HG03280 (cell line): ENCODE measurements around the gene RAB3D.
"Not testable (repeated sequence)": the region's sequence is repeated elsewhere in the genome, so short reads cannot be mapped to it uniquely, and the experiment has no call there.

Experiments used
- ATAC-seq: cut with Tn5 transposase; IDR thresholded peaks from one replicate; pipeline ENCODE4 v1.9.1; 2021; ENCODE audit warnings: mild to moderate bottlenecking, moderate library complexity; ENCODE audit not compliant: unreplicated experiment

The RAB3D gene

DNA sequence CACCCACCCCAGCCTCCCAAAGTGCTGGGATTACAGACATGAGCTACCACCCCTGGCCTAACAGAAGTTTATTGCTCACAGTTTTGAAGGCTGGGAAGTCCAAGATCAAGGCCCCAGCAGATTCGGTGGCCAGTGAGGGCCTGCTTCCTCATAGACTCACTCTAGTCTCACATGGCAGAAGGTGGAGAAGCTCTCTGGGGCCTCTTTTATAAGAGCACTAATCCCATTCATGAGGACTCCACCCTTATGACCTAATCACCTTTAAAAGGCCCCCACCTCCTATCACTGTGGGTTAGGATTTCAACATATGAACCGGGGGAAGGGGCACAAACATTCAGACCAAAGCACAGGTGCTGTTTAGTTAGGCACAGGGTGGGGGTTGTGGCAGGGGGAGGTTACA lies 28.1 kb upstream of the RAB3D start:
- ATAC-seq, result no peak

DNA sequence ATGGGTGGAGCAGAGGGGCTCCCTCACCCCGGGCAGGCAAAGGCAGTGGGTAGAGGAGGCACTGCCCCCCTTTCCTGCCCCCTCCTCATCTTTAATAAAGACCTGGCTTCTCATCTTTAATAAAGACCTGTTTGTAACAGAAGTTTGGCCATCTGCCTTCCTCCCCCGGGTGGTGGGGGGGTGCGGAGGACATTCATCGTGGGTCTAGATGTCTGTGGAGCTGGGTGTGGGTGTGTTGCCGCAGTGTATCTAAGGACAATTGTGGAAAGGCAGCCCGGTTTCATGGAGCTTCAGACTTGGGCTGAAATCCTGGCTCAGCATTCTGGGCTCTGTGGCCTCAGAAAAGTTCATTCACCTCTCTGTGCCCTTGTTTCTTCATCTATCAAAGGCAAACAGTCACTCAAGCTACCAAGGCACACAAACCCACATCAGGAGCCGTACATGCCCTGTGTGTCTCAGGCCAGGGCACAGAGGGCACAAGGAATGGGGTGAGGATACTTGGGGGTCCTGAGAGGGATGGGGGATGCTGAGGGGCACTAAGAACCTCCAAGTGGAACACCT lies 26.2 kb upstream of the RAB3D start:
- ATAC-seq, result no peak

DNA sequence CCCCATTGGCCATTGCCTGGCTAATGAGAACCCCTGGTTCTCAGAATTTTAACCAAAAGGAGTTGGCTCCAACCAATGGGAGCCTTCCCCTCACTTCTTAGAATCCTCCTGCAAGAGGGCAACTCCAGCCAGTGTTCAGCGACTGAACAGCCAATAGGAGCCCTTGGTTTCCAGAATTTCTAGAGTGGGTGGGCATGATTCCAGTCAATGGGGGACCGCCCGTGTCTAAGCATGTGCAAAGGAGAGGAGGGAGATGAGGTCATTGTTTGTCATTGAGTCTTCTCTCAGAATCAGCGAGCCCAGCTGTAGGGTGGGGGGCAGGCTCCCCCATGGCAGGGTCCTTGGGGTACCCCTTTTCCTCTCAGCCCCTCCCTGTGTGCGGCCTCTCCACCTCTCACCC lies 25.5 kb upstream of the RAB3D start:
- ATAC-seq, result no peak

DNA sequence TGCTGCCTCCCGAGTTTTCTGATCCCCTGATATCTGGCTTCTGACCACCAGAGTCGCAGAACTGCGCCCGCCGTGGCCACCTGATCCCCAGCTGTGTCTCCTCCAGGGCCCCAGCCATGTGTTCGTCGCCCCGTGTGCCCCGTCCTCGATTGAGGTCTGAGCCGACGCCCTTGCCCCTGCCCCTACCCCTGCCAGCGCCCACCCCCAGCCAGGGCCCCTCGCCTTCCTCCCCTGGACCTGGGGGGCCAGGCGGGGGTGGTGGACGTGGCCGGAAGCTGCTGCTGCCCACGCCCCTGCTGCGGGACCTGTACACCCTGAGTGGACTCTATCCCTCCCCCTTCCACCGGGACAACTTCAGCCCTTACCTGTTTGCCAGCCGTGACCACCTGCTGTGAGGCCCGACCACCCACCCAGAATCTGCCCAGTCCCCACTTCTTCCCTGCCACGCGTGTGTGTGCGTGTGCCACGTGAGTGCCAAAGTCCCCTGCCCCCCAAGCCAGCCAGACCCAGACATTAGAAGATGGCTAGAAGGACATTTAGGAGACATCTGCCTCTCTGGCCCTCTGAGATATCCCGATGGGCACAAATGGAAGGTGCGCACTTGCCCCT lies 24.9 kb upstream of the RAB3D start:
- no peak for ATAC-seq

DNA sequence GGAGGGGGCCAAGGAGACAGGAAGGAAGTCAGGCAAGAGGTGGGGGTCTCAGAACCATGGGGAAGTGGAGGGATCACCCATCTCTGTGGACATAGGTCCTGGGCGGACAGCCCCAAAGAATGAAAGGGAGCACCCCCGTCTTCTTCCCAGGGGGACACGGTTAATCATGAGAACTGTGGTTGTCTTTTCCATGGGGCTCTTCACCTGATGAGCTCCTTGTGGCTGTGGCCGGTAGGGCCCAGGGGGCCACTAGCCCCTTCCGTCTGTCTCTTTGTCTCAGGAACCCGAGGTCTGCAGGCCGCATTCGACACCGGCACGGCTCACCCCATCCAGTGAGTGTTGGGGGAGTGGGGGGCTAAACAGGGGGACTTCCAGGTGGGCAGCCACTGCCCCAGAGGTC lies 24.4 kb upstream of the RAB3D start:
- no peak for ATAC-seq

DNA sequence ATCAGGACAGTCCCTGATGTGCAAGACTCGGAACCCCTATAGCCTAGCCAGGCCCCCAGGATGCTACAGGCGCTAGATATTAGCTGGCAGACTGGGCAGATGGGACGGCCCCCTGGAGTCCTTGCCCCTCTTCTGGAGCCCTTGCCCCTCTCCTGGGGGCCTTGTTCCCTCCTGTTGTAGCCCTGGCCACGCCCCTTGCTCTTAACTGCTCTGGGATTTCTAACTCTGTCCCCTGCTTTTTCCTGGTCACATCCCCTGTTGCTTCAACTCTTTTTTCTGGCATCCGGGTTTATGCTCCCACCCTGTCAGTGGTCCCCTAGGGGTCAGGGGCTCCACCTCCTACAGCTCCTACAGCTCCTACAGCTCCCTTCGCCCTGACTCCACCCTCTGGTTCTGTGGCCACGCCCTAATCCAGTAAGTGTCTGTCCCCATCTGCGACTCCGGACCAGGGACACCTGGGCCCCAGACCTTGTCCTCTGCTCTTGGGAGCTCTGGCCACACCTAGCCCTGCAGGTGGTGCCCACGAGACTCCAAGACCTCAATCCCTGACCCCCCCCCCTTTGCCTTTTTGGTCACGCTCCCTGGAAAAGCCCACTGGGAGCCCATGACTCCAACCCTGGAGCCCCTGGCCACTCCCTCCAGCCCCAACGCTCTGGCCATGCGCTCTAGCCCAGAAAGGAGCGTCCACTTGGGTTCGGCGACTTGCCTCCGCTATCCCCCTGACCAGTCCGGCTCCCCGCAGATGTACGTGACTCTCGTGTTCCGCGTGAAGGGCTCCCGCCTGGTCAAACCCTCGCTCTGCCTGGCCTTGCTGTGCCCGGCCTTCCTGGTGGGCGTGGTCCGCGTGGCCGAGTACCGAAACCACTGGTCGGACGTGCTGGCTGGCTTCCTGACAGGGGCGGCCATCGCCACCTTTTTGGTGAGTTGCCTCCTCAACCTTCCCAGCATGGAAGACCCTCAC lies 22.6 kb upstream of the RAB3D start:
- no peak for ATAC-seq

DNA sequence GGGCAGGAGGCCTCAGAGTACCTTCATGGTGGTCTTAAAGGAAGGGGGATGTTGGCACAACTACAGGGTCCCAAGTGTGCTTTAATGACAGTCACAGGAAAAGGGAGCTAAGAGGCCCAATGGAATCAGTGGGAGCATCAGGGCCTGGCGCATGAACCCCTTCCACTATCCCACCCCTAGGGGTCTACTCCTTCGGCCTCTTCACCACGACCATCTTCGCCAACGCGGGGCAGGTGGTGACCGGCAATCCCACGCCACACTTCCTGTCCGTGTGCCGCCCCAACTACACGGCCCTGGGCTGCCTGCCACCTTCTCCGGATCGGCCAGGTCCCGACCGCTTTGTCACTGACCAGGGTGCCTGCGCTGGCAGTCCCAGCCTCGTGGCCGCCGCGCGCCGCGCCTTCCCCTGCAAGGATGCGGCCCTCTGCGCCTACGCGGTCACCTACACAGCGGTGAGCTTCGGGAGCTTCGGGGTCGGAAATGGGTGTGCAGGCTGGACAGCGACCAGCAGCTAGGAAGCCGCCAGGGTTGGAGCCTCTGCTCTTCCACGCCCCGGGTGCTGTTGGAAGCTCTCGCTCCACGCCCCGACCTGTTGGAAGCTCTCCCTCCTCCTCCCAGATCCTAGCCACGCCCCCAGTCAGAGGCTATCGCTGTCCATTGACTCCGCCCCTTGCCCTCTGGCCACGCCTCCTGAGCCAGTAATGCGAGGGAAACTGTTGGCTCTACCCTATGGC lies 21.7 kb upstream of the RAB3D start:
- ATAC-seq, result no peak

DNA sequence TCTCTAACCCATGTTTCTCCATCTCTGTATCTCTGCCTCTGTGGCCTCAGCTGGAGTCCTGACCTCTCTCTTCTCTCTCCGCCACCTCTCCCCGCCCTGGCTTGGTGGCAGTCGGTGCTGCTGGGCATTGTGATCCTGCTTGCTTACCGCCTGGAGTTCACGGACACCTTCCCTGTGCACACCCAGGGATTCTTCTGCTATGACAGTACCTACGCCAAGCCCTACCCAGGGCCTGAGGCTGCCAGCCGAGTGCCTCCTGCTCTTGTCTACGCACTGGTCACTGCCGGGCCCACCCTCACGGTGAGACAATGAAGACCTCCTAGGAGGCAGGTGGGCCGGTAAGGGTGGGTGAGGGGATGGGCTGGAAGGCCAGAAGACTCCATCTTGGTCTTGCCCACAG lies 20.0 kb upstream of the RAB3D start:
- no peak for ATAC-seq

DNA sequence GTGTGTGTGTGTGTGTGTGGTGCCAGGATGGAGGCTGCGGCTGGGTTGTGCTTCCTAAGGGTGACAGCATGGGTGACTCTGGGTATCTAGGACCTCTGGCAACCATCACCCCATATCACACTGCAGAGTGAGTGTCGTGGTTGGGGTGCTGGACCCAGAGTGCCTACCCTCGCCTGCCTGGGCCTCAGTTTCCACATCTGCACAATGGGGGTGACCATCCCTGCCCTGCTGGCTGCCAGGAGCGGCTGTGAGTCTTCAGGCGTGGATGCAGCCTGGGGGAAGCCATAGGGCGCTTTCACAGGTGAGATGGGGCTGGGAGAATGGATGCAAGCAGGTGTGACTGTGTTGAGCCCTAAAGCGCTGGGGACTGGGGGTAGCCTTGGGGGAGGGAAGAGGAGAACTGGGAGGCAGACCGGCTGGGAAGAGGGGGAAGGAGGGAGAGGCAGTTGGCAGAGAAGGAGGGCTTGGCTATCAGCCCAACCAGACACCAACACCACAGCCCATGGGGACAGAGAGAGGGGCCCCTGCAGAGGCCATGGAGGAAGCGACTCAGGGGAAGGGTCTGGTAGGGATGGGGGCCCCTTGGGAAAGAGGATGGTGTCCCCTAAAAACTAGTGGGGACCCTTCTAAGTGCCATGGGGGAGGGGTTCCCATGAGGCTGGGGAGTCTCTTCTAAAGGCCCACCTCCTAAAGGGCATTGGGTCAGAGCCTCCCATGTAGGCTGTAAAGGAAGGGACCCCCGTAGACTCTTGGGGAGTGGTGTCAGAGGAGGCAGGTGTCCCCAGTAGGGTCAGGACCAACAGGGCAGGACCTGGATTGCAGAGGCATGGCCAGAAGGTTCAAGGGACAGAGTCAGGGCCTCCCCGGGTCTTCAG lies 17.5 kb upstream of the RAB3D start:
- no peak for ATAC-seq

DNA sequence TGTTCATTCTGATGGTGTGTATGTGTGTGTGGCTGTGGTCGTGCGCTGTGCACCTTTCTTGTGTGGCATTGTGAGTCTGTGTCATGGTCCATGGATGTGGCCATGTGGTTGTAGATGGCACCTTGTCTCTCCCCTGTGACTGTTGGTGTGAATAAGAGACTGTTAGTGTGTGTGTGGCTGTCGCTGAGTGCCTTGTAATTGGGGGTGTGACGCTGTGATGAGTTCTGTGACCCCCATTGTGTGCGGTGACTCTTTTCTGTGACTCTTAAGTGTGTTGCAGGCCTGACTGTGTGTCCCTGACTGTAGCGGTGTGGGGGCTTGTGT lies 16.6 kb upstream of the RAB3D start:
- no peak for ATAC-seq

DNA sequence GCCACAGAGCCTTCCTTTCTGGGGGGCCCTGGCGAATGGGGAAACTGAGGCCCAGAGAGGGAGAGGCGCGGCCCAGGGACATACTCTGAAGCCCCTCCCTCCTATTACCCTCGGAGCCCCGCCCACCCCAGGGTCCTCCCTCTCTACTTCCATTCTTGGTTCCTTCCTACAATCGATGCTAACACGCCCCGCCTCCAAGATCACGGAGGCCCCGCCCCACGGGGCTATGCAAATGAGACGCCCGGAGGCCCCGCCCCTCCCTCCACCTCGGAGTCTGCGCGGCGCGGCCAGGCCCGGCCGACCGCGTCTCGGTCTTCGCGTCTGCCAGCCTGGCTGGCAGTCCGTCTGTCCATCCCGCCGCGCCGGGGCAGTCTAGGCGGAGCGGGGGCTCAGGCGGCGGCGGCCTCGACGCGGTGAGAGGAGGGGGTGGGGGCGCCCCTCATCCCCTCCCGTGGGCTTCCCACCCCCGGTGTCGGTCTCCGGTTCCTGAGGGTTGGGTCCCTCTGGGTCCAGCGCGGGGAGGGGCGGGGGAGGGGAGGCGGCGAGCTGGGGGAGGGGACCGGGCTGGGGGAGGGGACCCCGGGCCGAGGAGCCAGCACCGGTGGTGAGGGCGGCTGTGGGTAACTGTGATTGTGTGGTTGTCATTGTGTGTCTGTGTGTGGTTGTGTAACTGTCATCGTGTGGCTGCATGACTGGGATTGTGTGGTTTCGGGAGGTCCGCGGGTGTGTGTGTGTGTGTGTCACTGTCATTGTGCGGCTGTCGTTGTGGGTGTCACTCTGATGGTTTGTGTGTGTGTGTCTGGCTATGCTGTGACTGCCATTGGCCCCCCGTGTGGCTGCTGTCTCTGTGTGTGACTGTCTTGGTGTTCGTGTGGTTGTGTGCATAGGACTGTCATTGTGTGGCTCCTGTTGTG lies 16.0 kb upstream of the RAB3D start, which contains the start of gene PLPPR2:
Gene PLPPR2, plus strand, starts transcription at position 273 of the 914 bp plus-strand sequence. CDS start 2,242 bp downstream, outside the sequence.
- ATAC-seq, result no peak

DNA sequence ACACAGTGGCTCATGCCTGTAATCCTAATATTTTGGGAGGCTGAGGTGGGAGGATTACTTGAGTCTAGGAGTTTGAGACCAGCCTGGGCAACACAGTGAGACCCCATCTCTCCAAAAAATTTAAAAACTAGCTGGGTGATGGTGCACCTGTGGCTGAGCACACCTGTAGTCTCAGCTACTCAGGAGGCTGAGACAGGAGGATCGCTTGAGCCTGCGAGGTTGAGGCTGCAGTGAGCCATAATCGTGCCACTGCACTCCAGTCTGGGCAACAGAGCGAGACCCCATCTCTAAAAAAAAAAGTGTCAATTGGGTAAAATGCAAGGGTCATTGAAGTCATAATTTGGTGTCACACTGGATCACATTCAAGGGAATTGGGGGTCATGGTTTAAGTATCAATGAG lies 14.6 kb upstream of the RAB3D start:
- ATAC-seq, result not testable (repeated sequence)

DNA sequence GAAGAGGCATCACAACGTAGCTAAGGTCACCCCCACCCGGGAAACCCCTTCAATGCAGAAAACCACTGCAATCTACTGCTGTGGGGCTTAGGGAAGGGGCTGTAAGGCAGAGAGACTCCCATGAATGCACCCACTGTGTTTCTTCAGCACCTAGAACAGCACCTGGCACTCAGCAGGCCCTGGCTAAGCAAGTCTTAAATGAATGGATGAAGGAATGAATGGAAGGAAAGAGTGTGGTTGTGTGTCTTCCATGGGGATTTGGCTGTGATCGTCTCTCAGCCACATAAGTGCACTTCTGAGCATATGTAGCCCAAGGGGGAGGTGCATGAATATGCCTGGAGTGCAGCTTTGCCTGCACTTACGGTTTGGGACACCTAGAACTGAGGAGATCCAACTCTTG lies 9.7 kb upstream of the RAB3D start:
- no peak for ATAC-seq

DNA sequence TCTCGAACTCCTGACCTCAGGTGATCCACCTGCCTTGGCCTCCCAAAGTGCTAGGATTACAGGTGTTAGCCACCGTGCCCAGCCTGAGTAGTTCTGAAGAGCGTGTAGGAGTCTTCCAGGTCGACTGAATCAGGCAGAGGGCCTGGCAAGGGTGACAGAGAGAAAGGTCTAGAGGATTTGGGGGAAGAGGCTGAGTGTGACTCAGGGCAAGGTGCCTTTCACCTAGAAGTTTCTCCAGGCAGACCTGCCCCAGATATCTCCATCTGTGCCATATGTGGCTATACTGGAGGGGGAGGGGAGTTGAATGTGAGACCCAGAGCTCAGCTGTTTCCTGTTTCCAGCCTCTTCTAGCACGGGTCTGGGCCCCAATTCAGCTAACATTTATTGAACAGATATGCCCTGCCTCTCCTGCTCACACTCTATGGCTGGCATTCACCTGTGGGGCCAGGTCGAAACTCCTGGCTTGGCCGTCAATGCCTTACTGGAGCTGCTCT lies 8.1 kb upstream of the RAB3D start:
- no peak for ATAC-seq

DNA sequence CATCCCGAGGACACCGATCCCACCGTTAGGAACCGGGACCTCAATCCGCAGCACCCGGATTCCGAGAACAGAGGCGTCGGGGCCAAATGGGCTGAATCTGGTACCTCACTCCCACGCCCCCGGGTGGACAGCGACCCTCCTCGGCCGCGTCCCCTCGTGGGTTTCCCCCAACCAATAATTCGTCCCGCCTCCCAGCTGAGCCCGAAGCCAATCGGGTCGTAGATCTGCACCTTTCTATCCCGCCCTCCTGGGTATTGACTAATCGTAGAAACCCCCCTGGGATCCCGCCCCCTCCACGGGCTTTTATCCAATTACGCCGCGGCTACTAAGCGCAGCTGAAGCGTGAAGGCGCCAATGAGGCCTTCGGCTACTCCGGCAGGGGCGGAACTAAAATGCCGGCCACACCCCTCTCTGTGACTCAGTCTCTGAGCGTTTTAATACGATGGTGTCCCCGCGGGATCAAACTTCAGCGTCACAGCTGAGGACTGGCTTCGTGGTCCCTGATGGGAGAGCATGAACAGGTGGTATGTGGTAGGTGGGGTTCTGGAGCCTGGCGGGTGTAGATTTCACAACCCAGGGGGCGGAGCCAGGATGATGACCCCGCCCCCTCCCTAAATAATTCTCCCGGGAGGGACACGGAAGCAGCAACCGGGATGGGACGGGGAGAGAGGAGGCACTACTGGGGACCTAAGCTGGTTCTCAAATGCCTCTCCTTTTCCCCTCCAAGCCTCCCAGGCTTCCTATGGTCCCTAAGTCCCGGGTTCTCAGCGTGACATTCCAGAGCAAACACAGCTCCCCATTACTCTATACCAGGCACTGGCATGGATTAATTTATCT lies 6.9 kb upstream of the RAB3D start, which contains the start of the genes CCDC159 and TMEM205:
Gene CCDC159, plus strand, starts transcription at position 416 of the 837 bp plus-strand sequence. Its CDS starts 88 bp downstream, at position 504.
Gene TMEM205, minus strand, starts transcription at position 165 of the 837 bp plus-strand sequence. CDS start 649 bp downstream, outside the sequence.
- ATAC-seq, result peak; percentile 96

DNA sequence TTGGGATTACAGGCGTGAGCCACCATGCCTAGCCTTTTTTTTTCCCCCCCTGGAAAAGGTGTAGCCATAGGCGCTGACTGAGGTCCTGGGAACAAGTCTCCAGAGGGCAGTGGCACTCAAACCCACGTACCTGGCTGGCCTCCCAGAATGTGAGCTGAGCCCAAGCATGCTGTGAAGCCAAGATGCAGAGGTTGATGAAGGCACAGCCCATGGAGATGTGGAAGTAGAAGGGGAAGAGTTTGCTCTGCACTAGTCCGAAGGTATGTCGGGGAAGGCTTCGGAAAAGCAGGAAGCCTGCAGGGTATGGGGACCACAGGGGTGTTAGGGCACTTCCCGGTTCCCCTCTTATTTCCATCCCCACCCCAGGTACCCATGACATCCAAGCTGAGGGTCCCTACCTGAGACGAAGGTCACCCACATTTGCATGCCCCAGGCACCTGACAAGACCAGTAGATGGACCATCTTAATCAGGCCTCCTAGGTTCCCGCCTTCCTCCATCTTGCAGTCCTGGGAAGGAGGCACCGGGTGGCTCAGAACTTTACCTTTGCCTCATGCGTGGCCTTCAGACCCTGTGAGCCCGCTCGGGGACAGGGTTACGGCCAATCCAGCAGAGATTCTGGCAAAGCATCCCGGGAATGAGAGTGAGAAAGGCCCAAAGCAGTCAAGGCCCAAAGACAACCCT lies 5.8 kb upstream of the RAB3D start:
- no peak for ATAC-seq

DNA sequence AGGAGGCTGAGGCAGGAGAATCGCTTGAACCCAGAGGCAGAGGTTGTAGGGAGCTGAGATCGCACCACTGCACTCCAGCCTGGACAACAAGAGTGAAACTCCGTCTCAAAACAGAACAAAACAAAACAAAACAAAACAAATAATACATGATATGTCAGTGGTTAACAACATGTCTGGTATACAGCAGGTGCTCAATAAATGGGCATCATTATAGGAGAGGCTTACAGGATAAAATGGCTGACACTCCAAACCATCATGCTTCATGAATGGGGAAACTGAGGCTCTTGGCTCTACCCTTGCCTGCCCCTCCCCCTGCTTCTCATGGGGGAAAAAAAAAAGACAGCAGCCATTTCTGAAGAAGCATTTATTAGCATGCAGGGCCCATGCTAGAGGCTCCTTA lies 3.0 kb upstream of the RAB3D start:
- ATAC-seq, result no peak
